K562 (cell line): Measurements from ENCODE around the gene CNOT6. TPM values are rescaled to one million over a fixed set of nuclear protein-coding genes. Genes with fewer than 3 reads are reported as not detected.

Source experiments
- ATAC-seq: fragments of 200-7000 bp; cut with Tn5 transposase; 3 replicates; pipeline ENCODE4 v1.9.1; 2020; ENCODE audit warnings: moderate library complexity
- BruUV-seq: library from RNA; stranded (reverse); fragments of 400-500 nt; replicated peaks from 2 replicates; lab custom pipeline; 2021; lab: Mats Ljungman, UMichigan
- CTCF ChIA-PET: fragments of 300-600 bp; formaldehyde crosslinking; extraction: SDS; loops from one replicate; lab custom pipeline; 2021; ENCODE audit warnings: low intra/inter-chr PET ratio; lab: Yijun Ruan, JAX
- POLR2A ChIA-PET: fragments of 300-600, 350-650 bp; sonication (Branson Sonifier 250); formaldehyde crosslinking; extraction: SDS; loops from one replicate; lab custom pipeline; 2021; ENCODE audit warnings: antibody characterized with exemption, inconsistent platforms; lab: Yijun Ruan, JAX
- DNase-seq, 4 experiments: peaks; one replicate each; pipeline versions ENCODE4 v3.0.0 to v3.0.0-alpha.2; 2011 to 2018; ENCODE audit warnings: low spot score in 3 of 4, mixed read lengths in 3 of 4; ENCODE audit errors: extremely low read depth in 1 of 4
- FAIRE-seq: peaks from 2 replicates; lab custom pipeline; 2011; peaks lifted over from hg19 to GRCh38; lab: Jason Lieb, UNC
- H2AFZ ChIP-seq: 2 replicates; pipeline ENCODE4 v1.6.0; 2011; ENCODE audit warnings: low read depth, low read length, control low read depth, inconsistent platforms
- H3K27ac ChIP-seq: fragments of 200-600 bp; 3 replicates; pipeline ENCODE4 v1.8.0; 2011; ENCODE audit warnings: low read depth, mild to moderate bottlenecking, control low read depth, inconsistent platforms, low read length, moderate library complexity, mixed read lengths; ENCODE audit errors: extremely low read depth
- H3K27me3 ChIP-seq, 2 experiments: fragments of 300-600 bp in 1 of 2; 2 replicates in 1 of 2; 3 replicates in 1 of 2; pipeline versions ENCODE4 v1.6.0 to v1.8.0; 2011; ENCODE audit warnings: inconsistent platforms in 2 of 2, low read length in 2 of 2, mild to moderate bottlenecking in 1 of 2, mixed read lengths in 1 of 2, moderate library complexity in 1 of 2; ENCODE audit not compliant: control insufficient read depth in 2 of 2, insufficient read depth in 2 of 2
- H3K36me3 ChIP-seq: fragments of 300-600 bp; 3 replicates; pipeline ENCODE4 v1.8.0; 2011; ENCODE audit warnings: mild to moderate bottlenecking, low read length, inconsistent platforms; ENCODE audit not compliant: control insufficient read depth, insufficient read depth
- H3K4me1 ChIP-seq, 2 experiments: fragments of 200-600 bp in 1 of 2; replicated peaks in 1 of 2; 2 replicates in 1 of 2; 3 replicates in 1 of 2; pipeline versions ENCODE4 v1.5.1 to v1.8.0; 2011; ENCODE audit warnings: inconsistent platforms in 2 of 2, low read length in 2 of 2, mild to moderate bottlenecking in 1 of 2, mixed read lengths in 1 of 2, moderate library complexity in 1 of 2; ENCODE audit not compliant: control insufficient read depth in 2 of 2, insufficient read depth in 2 of 2
- H3K4me2 ChIP-seq: 2 replicates; pipeline ENCODE4 v1.6.1; 2011; ENCODE audit warnings: low read length, control low read depth, inconsistent platforms, mixed read lengths; ENCODE audit not compliant: insufficient read depth
- H3K4me3 ChIP-seq: fragments of 200-600 bp; sonication (generic), shearing (Covaris generic); 2 replicates; pipeline ENCODE4 v1.5.1; 2016; ENCODE audit warnings: control low read depth, inconsistent platforms
- H3K79me2 ChIP-seq: fragments of 200-600 bp; 3 replicates; pipeline ENCODE4 v1.8.0; 2011; ENCODE audit warnings: low read length, inconsistent platforms; ENCODE audit not compliant: control insufficient read depth, insufficient read depth
- H3K9ac ChIP-seq, 2 experiments: 2 replicates each; pipeline versions ENCODE4 v1.6.0 to v1.6.1; 2011; ENCODE audit warnings: low read depth in 2 of 2, low read length in 2 of 2, control low read depth in 1 of 2, inconsistent platforms in 1 of 2, mild to moderate bottlenecking in 1 of 2, mixed read lengths in 1 of 2; ENCODE audit not compliant: insufficient read depth in 1 of 2
- H3K9me1 ChIP-seq: one replicate; pipeline ENCODE4 v1.6.0; 2011; ENCODE audit warnings: inconsistent platforms, mild to moderate bottlenecking, low read length, moderate library complexity; ENCODE audit not compliant: control insufficient read depth, insufficient read depth
- H3K9me3 ChIP-seq: replicated peaks from 2 replicates; pipeline ENCODE4 v1.5.1; 2011; ENCODE audit warnings: low read depth, low read length, inconsistent platforms; ENCODE audit not compliant: control insufficient read depth, insufficient read depth
- H4K20me1 ChIP-seq: replicated peaks from 2 replicates; pipeline ENCODE4 v1.6.1; 2011; ENCODE audit warnings: low read length, inconsistent platforms, mixed read lengths; ENCODE audit not compliant: control insufficient read depth, insufficient read depth
- ARID1B ChIP-seq: fragments of 450-650 bp; IDR thresholded peaks from 2 replicates; pipeline ENCODE4 v1.6.1; 2016; ENCODE audit warnings: antibody characterized with exemption, mild to moderate bottlenecking, inconsistent platforms
- CCAR2 ChIP-seq: fragments of 200-400 bp; formaldehyde crosslinking; IDR thresholded peaks from 2 replicates; pipeline ENCODE4 v1.6.1; 2017; ENCODE audit warnings: mild to moderate bottlenecking, low read depth, low read length
- EGR1 ChIP-seq: fragments of 450-650 bp; conservative IDR thresholded peaks from 2 replicates; pipeline ENCODE4 v1.6.1; 2017; ENCODE audit warnings: mild to moderate bottlenecking
- ETV5 ChIP-seq: sonication (generic); formaldehyde crosslinking; IDR thresholded peaks from 2 replicates; pipeline ENCODE4 v1.4.0; 2020; ENCODE audit warnings: low read depth, mild to moderate bottlenecking, missing genetic modification reagents
- FOSL1 ChIP-seq: fragments of 200-800 bp; sonication (Bioruptor generic); conservative IDR thresholded peaks from 2 replicates; pipeline ENCODE4 v1.6.1; 2016; ENCODE audit warnings: missing genetic modification characterization, missing compliant biosample characterization
- JUNB ChIP-seq: fragments of 450-650 bp; formaldehyde crosslinking; conservative IDR thresholded peaks from 2 replicates; pipeline ENCODE4 v1.4.0; 2020; ENCODE audit warnings: mild to moderate bottlenecking
- KDM1A ChIP-seq, 2 experiments: fragments of 450-650 bp; IDR thresholded peaks; 2 replicates each; pipeline ENCODE4 v1.6.1; 2016; ENCODE audit warnings: mild to moderate bottlenecking in 2 of 2
- KDM5B ChIP-seq: fragments of 200-600 bp; sonication (generic); IDR thresholded peaks from 2 replicates; pipeline ENCODE4 v1.6.1; 2012; ENCODE audit warnings: low read depth, mild to moderate bottlenecking, moderate library complexity, low read length, control low read depth, inconsistent platforms; ENCODE audit not compliant: insufficient replicate concordance
- KLF10 ChIP-seq: fragments of 250-450 bp; sonication (Bioruptor Pico); IDR thresholded peaks from 2 replicates; pipeline ENCODE4 v1.6.1; 2021; ENCODE audit warnings: matching md5 sums
- KLF16 ChIP-seq: IDR thresholded peaks from 2 replicates; pipeline ENCODE4 v1.6.1; 2016; ENCODE audit warnings: antibody characterized with exemption
- NFRKB ChIP-seq: fragments of 450-650 bp; IDR thresholded peaks from 2 replicates; pipeline ENCODE4 v1.6.1; 2016; ENCODE audit warnings: low read depth
- PRMT5 ChIP-seq: sonication (generic); formaldehyde crosslinking; IDR thresholded peaks from 2 replicates; pipeline ENCODE4 v1.5.0; 2020; ENCODE audit warnings: missing genetic modification reagents
- ZEB2 ChIP-seq: fragments of 450-650 bp; IDR thresholded peaks from 2 replicates; pipeline ENCODE4 v1.6.1; 2016
- ZNF586 ChIP-seq: fragments of 450-650 bp; formaldehyde crosslinking; conservative IDR thresholded peaks from 2 replicates; pipeline ENCODE4 v1.4.0; 2020; ENCODE audit warnings: mild to moderate bottlenecking, moderate library complexity
- WGBS: fragments of 100-300 bp; shearing (Covaris generic); methylation state at CpG from one replicate; pipeline ENCODE4 v1.1.6; 2016; ENCODE audit warnings: low coverage, mixed read lengths; ENCODE audit not compliant: insufficient coverage; ENCODE audit errors: missing lambda C conversion rate; 5-methylcytosine and 5-hydroxymethylcytosine counted together
- in situ Hi-C: fragments of 300-500 bp; cut with MboI; formaldehyde crosslinking; loops from 4 replicates; pipeline ENCODE4 v1.15.0; 2018; ENCODE audit warnings: inconsistent platforms, mixed read lengths
- intact Hi-C: fragments of 100-400 bp; cut with micrococcal nuclease; formaldehyde crosslinking; loops from 2 replicates; pipeline ENCODE4 v1.14.2; 2022
- polyA plus RNA-seq, 8 experiments: library from polyadenylated mRNA; depleted of rRNA in 4 of 8; stranded (reverse) in 5 of 8; unstranded in 3 of 8; fragments of >200 nt; fragmentation: Nextera tagmentation in 2 of 8; fragmentation: Illumina TruSeq in 1 of 8; extraction: Ambion mirVana in 2 of 8; extraction: Trizol in 1 of 8; gene quantifications; 2 replicates each; pipeline versions ENCODE4 v1.2.1 to v1.2.3, GENCODE V29; 2011 to 2014; ENCODE audit warnings: inconsistent platforms in 1 of 8, missing spikeins in 1 of 8
- total RNA-seq, 7 experiments: library from RNA; depleted of rRNA in 6 of 7; stranded (reverse); fragments of >200 nt in 6 of 7; fragmentation: Illumina TruSeq in 2 of 7; extraction: Trizol in 2 of 7; gene quantifications; 2 replicates each; pipeline versions ENCODE4 v1.2.1 to v1.2.3, GENCODE V29; 2011 to 2021; ENCODE audit warnings: low replicate concordance in 1 of 7

The CNOT6 gene
- total and polyA plus RNA-seq, 9 of the 15 experiments (the other 6 are each of a cell fraction or from before 2014, with no cell fraction given), result 4.9 to 32.4 (median 14.0) TPM

DNA sequence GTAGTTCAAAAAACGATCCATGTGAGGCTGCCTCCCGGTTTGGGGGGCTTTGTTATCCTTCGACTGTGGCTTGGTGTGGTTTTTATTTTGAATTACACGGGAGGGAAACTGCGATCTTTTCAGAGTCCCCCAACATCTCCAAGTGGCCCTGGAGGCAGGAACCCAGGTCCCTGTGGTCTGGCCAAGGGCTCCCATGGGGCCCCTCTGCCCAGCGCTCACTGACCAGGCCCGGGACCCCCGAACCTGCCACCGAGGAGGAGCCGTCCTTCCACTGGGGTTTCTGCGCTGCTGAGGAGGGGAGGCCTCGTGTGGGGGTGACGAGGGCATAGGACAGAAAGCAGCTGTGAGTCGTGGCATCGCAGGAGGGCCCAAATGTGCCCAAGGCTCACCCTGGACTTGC is 115.2 kb downstream of the CNOT6 start:
- 44% methylated on average over 12 of the region's 15 CpGs for WGBS
- no peak overlapping the region for H3K4me3 ChIP-seq
- in situ Hi-C loops (no loop called here), intact Hi-C loops (loop anchor here (5.0 to 10.0 kb wide), 4 partner anchors 55 to 405 kb away; partner anchors contain the start of genes CNOT6 and RASGEF1C)
- H4K20me1 ChIP-seq, result 0 out of 2 replicates have a peak, but pooled peaks cover 8% of the 10 kb centered on the region
- peaks cover 16 to 27% of the 10 kb centered on the region in 2 experiments; a peak in 4 of 5 replicates for H3K27me3 ChIP-seq
- ChIA-PET CTCF (no interaction called here), POLR2A (no interaction called here)
- TF ChIP-seq KDM5B (no peak), EGR1 (no peak), KLF16 (no peak), FOSL1 (tag) (no peak), ZEB2 (no peak), KDM1A (IDR thresholded peaks at IDR 0.05) (no peak), ARID1B (no peak), ZNF586 (CRISPR knock-in tag) (no peak), NFRKB (no peak), KLF10 (CRISPR knock-in tag) (no peak), JUNB (CRISPR knock-in tag) (no peak), CCAR2 (no peak), ETV5 (CRISPR knock-in tag) (no peak), PRMT5 (CRISPR knock-in tag) (no peak)
- no peak overlapping the region for H2AFZ ChIP-seq
- H3K4me1 ChIP-seq, result peaks cover 10 to 45% of the 10 kb centered on the region in 2 experiments; a peak in 4 of 5 replicates
- H3K4me2 ChIP-seq, result no peak overlapping the region
- no peaks in the 10 kb centered on the region for H3K79me2 ChIP-seq
- H3K36me3 ChIP-seq, result no peaks in the 10 kb centered on the region
- no peak for ATAC-seq
- peak overlapping the region in 1 of 2 experiments; percentile 26; a peak in 1 of 4 replicates for H3K9ac ChIP-seq
- H3K9me3 ChIP-seq, result no peaks in the 10 kb centered on the region
- DNase-seq, result no peak
- no TSS peak for BruUV-seq
- H3K27ac ChIP-seq, result no peak overlapping the region
- no peak for FAIRE-seq
- no peaks in the 10 kb centered on the region for H3K9me1 ChIP-seq
